Endothelial cell of umbilical vein (primary cell): Measurements from ENCODE around the gene CMTM7. TPM values are rescaled to one million over a fixed set of nuclear protein-coding genes. Genes with fewer than 3 reads are reported as not detected.

Experiments used
- BruUV-seq: library from RNA; stranded (reverse); fragments of 400-500 nt; replicated peaks from 2 replicates; lab custom pipeline; 2021; lab: Mats Ljungman, UMichigan
- CTCF ChIA-PET: fragments of 300-600, 350-600 bp; sonication (Branson Sonifier 250); formaldehyde crosslinking; loops from one replicate; lab custom pipeline; 2021; ENCODE audit warnings: antibody characterized with exemption, inconsistent platforms; lab: Charles Lee
- POLR2A ChIA-PET: fragments of 300-600, 350-600 bp; sonication (Branson Sonifier 250); formaldehyde crosslinking; loops from one replicate; lab custom pipeline; 2021; ENCODE audit warnings: antibody characterized with exemption, inconsistent platforms; lab: Charles Lee
- DNase-seq: peaks from one replicate; pipeline ENCODE4 v3.0.0-alpha.2; 2011; ENCODE audit warnings: low read depth, low spot score
- FAIRE-seq: peaks from 2 replicates; lab custom pipeline; 2011; peaks lifted over from hg19 to GRCh38; lab: Jason Lieb, UNC
- H2AFZ ChIP-seq: 2 replicates; pipeline ENCODE4 v1.6.0; 2012; ENCODE audit warnings: low read depth, low read length, control low read depth, inconsistent platforms
- H3K27ac ChIP-seq: 2 replicates; pipeline ENCODE4 v1.5.1; 2011; ENCODE audit warnings: low read depth, mild to moderate bottlenecking, control low read depth, low read length, moderate library complexity; ENCODE audit not compliant: insufficient read depth
- H3K27me3 ChIP-seq, 2 experiments: 2 replicates each; pipeline versions ENCODE4 v1.6.0 to v1.6.1; 2011; ENCODE audit warnings: low read length in 2 of 2, mixed read lengths in 1 of 2; ENCODE audit not compliant: control insufficient read depth in 2 of 2, insufficient read depth in 2 of 2
- H3K36me3 ChIP-seq, 2 experiments: 2 replicates in 1 of 2; 3 replicates in 1 of 2; pipeline ENCODE4 v1.5.1; 2011; ENCODE audit warnings: low read length in 2 of 2, mild to moderate bottlenecking in 1 of 2, moderate library complexity in 1 of 2; ENCODE audit not compliant: control insufficient read depth in 2 of 2, insufficient read depth in 2 of 2; ENCODE audit errors: extremely low read depth in 1 of 2
- H3K4me1 ChIP-seq: 3 replicates; pipeline ENCODE4 v1.5.1; 2011; ENCODE audit warnings: mild to moderate bottlenecking, low read length; ENCODE audit not compliant: control insufficient read depth, insufficient read depth; ENCODE audit errors: extremely low read depth
- H3K4me2 ChIP-seq: 2 replicates; pipeline ENCODE4 v1.6.1; 2011; ENCODE audit warnings: low read length, control low read depth, mixed read lengths; ENCODE audit not compliant: insufficient read depth
- H3K4me3 ChIP-seq, 3 experiments: fragments of 200-600 bp in 1 of 3; sonication (generic), shearing (Covaris generic) in 1 of 3; replicated peaks in 1 of 3; 2 replicates each; pipeline ENCODE4 v1.5.1; 2011 to 2016; ENCODE audit warnings: control low read depth in 3 of 3, low read length in 3 of 3, mild to moderate bottlenecking in 2 of 3, inconsistent platforms in 1 of 3, low read depth in 1 of 3, moderate library complexity in 1 of 3; ENCODE audit not compliant: insufficient read depth in 1 of 3
- H3K79me2 ChIP-seq: 2 replicates; pipeline ENCODE4 v1.6.0; 2012; ENCODE audit warnings: low read length, inconsistent platforms; ENCODE audit not compliant: control insufficient read depth, insufficient read depth
- H3K9ac ChIP-seq: replicated peaks from 2 replicates; pipeline ENCODE3; 2011; ENCODE audit warnings: low read length, control low read depth; ENCODE audit not compliant: insufficient read depth; ENCODE audit errors: extremely low read depth
- H3K9me1 ChIP-seq: replicated peaks from 3 replicates; pipeline ENCODE4 v1.6.0; 2011; ENCODE audit warnings: mild to moderate bottlenecking, low read length; ENCODE audit not compliant: control insufficient read depth, insufficient read depth; ENCODE audit errors: extremely low read depth
- H3K9me3 ChIP-seq: replicated peaks from 2 replicates; pipeline ENCODE4 v1.5.1; 2012; ENCODE audit warnings: low read length, inconsistent platforms; ENCODE audit not compliant: control insufficient read depth, insufficient read depth
- H4K20me1 ChIP-seq: replicated peaks from 2 replicates; pipeline ENCODE3; 2011; ENCODE audit warnings: mild to moderate bottlenecking, low read length; ENCODE audit not compliant: control insufficient read depth, insufficient read depth; ENCODE audit errors: extremely low read depth
- CTCF ChIP-seq, 2 donors: IDR thresholded peaks; 1 replicate in 1 of 2; 2 replicates in 1 of 2; pipeline ENCODE4 v1.5.1; 2011; ENCODE audit warnings: low read length in 2 of 2, mild to moderate bottlenecking in 2 of 2, moderate library complexity in 2 of 2, control low read depth in 1 of 2, inconsistent platforms in 1 of 2, low read depth in 1 of 2; ENCODE audit not compliant: insufficient read depth in 1 of 2; ENCODE audit errors: extremely low read depth in 1 of 2
- EZH2 ChIP-seq: IDR thresholded peaks from 2 replicates; pipeline ENCODE4 v1.6.1; 2012; ENCODE audit warnings: borderline replicate concordance, low read depth, mild to moderate bottlenecking, moderate library complexity, low read length, inconsistent platforms; ENCODE audit not compliant: severe bottlenecking
- FOS ChIP-seq: IDR thresholded peaks from 2 replicates; pipeline ENCODE4 v1.6.1; 2011; ENCODE audit warnings: mild to moderate bottlenecking, low read length, moderate library complexity, borderline replicate concordance; ENCODE audit not compliant: insufficient read depth
- GATA2 ChIP-seq: IDR thresholded peaks from 2 replicates; pipeline ENCODE4 v1.7.0; 2011; ENCODE audit warnings: low read depth, mild to moderate bottlenecking, moderate library complexity, mixed read lengths, low read length; ENCODE audit not compliant: insufficient read length, insufficient read depth
- JUN ChIP-seq: IDR thresholded peaks from 2 replicates; pipeline ENCODE4 v1.6.1; 2011; ENCODE audit warnings: borderline replicate concordance, low read depth; ENCODE audit not compliant: insufficient read length, insufficient read depth
- MAX ChIP-seq: IDR thresholded peaks from 2 replicates; pipeline ENCODE4 v1.6.1; 2011; ENCODE audit not compliant: insufficient read depth, insufficient read length
- MYC ChIP-seq: IDR thresholded peaks from one replicate; pipeline ENCODE4 v1.6.1; 2011; ENCODE audit warnings: mild to moderate bottlenecking, low read depth, low read length
- POLR2A ChIP-seq: IDR thresholded peaks from 2 replicates; pipeline ENCODE4 v1.6.1; 2012; ENCODE audit warnings: low read depth, mild to moderate bottlenecking, control low read depth, low read length
- POLR2AphosphoS5 ChIP-seq: IDR thresholded peaks from 2 replicates; pipeline ENCODE4 v1.6.1; 2012; ENCODE audit warnings: low read depth, mild to moderate bottlenecking, control low read depth, low read length, moderate library complexity; ENCODE audit not compliant: insufficient read depth
- dilution Hi-C: fragments of 300-500 bp; cut with MboI; formaldehyde crosslinking; loops from one replicate; pipeline ENCODE4 v1.15.0; 2019; ENCODE audit warnings: low sequenced_read_pairs; ENCODE audit not compliant: extremely low pct_ligation_motif_present
- intact Hi-C: fragments of 100-400 bp; cut with micrococcal nuclease; formaldehyde crosslinking; loops from one replicate; pipeline ENCODE4 v1.10.0; 2022
- polyA plus RNA-seq, 4 experiments: library from polyadenylated mRNA; depleted of rRNA in 3 of 4; stranded (reverse) in 3 of 4; unstranded in 1 of 4; fragments of >200 nt; gene quantifications; 2 replicates each; pipeline versions ENCODE4 v1.2.1 to v1.2.3, GENCODE V29; 2011 to 2012; ENCODE audit warnings: missing spikeins in 1 of 4
- total RNA-seq: library from RNA; stranded (reverse); gene quantifications from 2 replicates; pipeline ENCODE4 v1.2.3, GENCODE V29; 2021

The CMTM7 gene
- total and polyA plus RNA-seq, 2 donors (not counting 3 experiments of a cell fraction or from before 2014, with no cell fraction given) = 44.7 to 88.5 TPM

GRCh38 chr3:32493437-32494414 is 102.1 kb downstream of the CMTM7 start:
- Histone ChIP-seq H2AFZ (no peak overlapping the region), H3K4me2 (no peak overlapping the region), H3K4me1 (peaks cover 12% of the 10 kb centered on the region), H3K27me3 (no peaks in the 10 kb centered on the region), H3K79me2 (peaks cover 43% of the 10 kb centered on the region), H3K9ac (no peak overlapping the region), H4K20me1 (peaks cover 9% of the 10 kb centered on the region), H3K36me3 (peaks cover 0 to 3% of the 10 kb centered on the region in 2 experiments), H3K27ac (no peak overlapping the region), H3K4me3 (no peak overlapping the region), H3K9me3 (no peaks in the 10 kb centered on the region), H3K9me1 (no peaks in the 10 kb centered on the region)
- dilution Hi-C loops = no loop called here
- DNase-seq (peak; percentile 56), FAIRE-seq (peak; percentile 24)
- TF ChIP-seq EZH2 (no peak), CTCF (IDR thresholded peaks at IDR 0.05; ENCODE audit: extremely low read depth in 1 of 2, insufficient read depth in 1 of 2, low read depth in 1 of 2, low read length in 2 of 2) (no peak), GATA2 (no peak), MYC (no peak), MAX (no peak), JUN (no peak), POLR2A (no peak), FOS (no peak), POLR2AphosphoS5 (no peak)
- no TSS peak for BruUV-seq
- ChIA-PET POLR2A (no interaction called here), CTCF (interaction anchor here (1.0 to 1.5 kb wide), 3 partner anchors 9 to 16 kb away, joined by 3 to 4 read pairs (median 3); partner anchors contain the start of gene CMTM6)
- intact Hi-C loops = no loop called here
